HG03460 (cell line): Measurements from ENCODE around the gene S100A10.

ENCODE experiments used
- ATAC-seq: cut with Tn5 transposase; IDR thresholded peaks from one replicate; pipeline ENCODE4 v1.9.1; 2021; ENCODE audit not compliant: unreplicated experiment

Gene S100A10, protein sequence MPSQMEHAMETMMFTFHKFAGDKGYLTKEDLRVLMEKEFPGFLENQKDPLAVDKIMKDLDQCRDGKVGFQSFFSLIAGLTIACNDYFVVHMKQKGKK

GRCh38 chr1:151993734-151994496 is at the start of gene S100A10:
S100A10 (minus strand) TSS chr1:151993859; CDS start chr1:151986230, 7,629 bp downstream.
- no peak for ATAC-seq

GRCh38 chr1:152042030-152042429 is 48.4 kb upstream of the S100A10 start:
- no peak for ATAC-seq

- ATAC-seq = no peak
Measured at GRCh38 chr1:152039886-152040285, 46.2 kb upstream of the S100A10 start.

- ATAC-seq = no peak
Measured at GRCh38 chr1:152039461-152039860, 45.8 kb upstream of the S100A10 start.

- ATAC-seq = no peak
Measured at GRCh38 chr1:152038871-152039270, 45.2 kb upstream of the S100A10 start.

GRCh38 chr1:152036267-152037216 is 42.9 kb upstream of the S100A10 start, which contains the start of gene S100A11:
S100A11 (minus strand) TSS chr1:152037004; CDS start chr1:152036915, 89 bp downstream.
- peak; percentile 52 for ATAC-seq

GRCh38 chr1:152035539-152036266 is 42.0 kb upstream of the S100A10 start:
- ATAC-seq = no peak

DNA sequence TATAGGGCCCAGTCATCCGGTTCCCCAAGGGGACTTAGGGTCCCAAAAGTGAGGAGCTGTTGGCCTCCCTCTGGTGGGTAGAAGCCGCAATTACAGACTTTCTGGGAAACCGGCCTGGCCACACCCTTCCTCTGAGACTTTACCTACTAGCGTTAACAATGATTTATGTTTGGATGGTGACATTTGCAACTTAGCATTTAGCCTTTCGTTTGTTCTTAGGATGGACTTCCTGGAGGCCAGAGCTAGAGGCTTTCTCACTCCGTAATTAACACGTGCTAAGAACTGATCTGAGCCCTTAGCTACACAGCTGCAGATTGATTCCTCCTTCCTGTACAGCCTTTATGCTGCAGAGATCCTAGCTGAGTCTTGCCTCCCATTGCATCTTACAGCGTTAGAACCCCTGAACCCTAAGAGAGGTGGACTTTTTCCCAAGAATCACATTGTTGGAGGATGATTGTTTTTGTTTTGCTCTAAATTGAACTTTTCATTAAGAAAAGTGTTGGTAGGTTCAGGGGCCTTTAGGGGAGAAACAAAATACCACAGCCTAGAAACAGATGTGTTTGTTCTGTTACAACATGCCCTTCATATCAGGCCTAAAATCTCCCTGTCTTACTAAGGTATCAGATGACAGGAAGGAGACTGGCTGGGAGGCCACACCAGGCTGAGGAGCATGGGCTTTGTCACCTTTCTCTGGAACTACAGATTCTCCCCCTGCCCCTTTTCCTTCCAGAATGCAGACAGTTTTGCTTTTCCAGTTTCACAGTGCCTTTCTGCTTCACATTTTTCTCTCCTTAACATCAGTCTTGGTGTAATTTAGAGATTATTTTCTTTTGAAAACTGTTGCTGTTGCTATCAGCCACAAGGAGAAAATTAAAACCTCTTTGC is 41.2 kb upstream of the S100A10 start:
- peak; percentile 38 for ATAC-seq

GRCh38 chr1:152034324-152034653 is 40.6 kb upstream of the S100A10 start:
- no peak for ATAC-seq

GRCh38 chr1:152029929-152030211 is 36.2 kb upstream of the S100A10 start:
- ATAC-seq = no peak

GRCh38 chr1:152029144-152029928 is 35.7 kb upstream of the S100A10 start:
- no peak for ATAC-seq

GRCh38 chr1:152026895-152027294 is 33.2 kb upstream of the S100A10 start:
- ATAC-seq = no peak

GRCh38 chr1:152024223-152024622 is 30.6 kb upstream of the S100A10 start:
- ATAC-seq = no peak

DNA sequence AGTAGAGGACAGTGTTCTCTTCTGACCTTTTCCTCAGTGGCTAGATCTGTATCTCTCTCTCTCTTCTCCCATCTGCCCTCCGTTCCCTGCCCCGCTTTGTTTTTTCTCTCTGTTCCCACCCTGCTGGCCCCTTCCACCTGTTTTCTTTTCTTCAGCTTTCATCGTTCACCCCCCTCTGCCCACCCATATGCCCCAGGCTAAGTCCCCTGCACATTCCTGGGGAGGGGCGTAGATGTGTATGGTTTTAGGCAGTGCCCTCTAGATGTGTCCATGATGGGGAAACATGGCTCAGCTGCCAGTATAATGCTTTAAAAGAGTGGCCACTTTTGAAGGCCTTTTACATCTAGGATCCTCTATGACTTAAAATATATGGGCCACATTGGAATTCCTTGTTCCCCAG is 29.6 kb upstream of the S100A10 start:
- ATAC-seq = no peak

DNA sequence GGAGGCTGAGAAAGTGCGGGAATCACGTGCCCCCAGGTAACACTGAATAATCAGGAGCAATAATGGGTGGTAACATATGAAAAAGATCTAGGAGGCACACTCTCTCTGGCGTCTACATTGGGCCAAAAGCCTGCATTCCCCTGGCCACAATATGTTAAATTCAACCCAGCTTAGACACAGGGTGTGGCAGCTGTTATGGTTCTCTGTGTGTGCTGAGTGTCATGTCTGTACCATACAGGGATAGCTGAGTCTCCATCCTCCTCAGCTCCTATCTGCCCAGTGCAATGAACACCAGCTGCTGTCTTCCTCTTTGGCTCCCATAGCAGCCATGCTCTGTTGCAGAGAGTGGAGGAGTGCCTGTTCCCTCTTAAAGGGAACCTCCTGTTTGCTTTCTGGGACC is 28.8 kb upstream of the S100A10 start:
- no peak for ATAC-seq

DNA sequence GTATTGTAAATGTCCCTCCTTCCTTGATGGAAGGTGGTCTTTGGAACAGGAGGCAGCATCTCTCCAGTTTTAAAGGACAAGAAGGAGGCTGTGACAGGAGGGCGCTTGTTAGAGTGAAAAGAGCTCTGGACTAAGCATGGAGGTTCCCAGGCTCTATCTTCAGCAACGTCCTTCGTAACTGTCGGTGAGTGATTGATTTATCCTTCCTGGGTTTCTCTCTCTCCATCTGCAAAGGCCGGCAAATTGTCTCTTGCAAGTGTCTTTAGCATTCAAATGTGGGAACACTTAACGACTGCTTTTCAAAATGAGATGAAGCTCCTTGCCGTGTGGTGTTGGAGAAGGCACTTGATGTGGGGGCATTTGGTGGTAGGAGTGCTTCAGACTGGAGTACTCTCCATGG is 27.9 kb upstream of the S100A10 start:
- ATAC-seq = no peak

DNA sequence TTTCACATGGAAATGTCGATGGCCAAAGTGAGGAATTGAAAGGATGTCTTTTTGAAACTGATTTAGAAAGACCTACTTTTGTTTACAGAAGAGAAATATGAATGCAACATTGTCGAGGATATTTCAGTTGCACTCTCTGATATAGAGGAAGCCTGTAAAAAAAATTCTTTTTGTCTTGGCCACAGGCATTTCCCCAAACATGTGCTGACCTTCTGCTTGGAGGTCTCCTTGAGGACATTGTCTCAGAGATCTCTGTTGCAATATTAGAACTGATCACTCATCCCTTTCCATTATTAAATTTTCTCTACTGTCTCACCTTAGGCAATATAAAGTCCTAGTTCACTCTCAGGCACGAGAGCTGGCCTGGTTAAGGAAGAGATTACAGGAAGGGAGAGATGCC is 27.2 kb upstream of the S100A10 start:
- ATAC-seq = no peak

- ATAC-seq = no peak
Measured at GRCh38 chr1:152018537-152018936, 24.9 kb upstream of the S100A10 start.

GRCh38 chr1:152015766-152016165 is 22.1 kb upstream of the S100A10 start:
- ATAC-seq = no peak

DNA sequence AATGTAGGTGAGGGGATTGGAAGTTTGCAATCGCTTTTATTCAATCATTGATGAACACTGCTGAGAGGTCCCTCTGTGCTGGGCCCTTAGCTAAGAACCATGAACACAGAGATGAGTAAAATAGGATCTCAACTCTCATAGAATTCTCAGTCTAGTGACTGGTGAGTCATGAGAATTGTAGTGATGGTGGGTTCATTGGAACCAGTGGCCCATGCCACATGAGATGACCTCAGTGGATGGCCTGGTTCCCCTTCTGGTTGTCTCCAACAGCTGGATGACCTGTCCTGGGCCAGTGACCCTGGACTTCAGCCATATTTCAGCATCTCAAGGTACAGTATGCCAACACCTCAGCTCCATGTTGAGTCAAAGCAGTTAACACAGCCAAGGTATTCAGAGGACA is 21.3 kb upstream of the S100A10 start:
- no peak for ATAC-seq
